GM21619 (cell line): Measurements from ENCODE around the gene ELF3.
"Not testable (repeated sequence)": the region's sequence is repeated elsewhere in the genome, so short reads cannot be mapped to it uniquely, and the experiment has no call there.

Source experiments
- ATAC-seq: cut with Tn5 transposase; IDR thresholded peaks from one replicate; pipeline ENCODE4 v1.9.1; 2021; ENCODE audit not compliant: unreplicated experiment

Gene ELF3

DNA sequence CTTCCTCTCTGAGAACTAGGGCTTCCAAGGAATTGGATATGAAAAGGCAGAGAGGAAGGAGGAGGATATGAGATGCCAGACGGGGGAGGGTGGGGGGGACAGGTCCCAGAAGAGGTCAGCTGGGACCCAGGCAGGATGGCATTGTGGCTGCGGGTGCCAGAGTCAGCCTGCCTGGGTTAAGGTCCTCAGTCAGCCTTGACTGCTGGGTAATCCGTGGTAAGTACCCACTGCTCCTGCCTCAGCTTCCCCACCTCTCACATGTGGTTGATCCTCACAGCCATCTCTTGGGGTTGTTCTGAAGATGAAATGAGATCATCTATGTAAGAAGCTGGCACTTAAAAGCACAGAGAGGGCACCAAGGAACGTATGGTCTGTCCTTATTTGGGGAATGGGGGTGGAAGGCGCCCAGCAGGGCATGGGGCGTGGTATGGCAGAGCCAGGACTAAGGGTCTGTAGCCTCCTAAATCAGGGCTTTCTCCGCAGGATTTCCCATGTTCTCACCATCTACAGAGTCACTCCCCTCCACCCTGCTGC lies 23.8 kb downstream of the ELF3 start:
- no peak for ATAC-seq

DNA sequence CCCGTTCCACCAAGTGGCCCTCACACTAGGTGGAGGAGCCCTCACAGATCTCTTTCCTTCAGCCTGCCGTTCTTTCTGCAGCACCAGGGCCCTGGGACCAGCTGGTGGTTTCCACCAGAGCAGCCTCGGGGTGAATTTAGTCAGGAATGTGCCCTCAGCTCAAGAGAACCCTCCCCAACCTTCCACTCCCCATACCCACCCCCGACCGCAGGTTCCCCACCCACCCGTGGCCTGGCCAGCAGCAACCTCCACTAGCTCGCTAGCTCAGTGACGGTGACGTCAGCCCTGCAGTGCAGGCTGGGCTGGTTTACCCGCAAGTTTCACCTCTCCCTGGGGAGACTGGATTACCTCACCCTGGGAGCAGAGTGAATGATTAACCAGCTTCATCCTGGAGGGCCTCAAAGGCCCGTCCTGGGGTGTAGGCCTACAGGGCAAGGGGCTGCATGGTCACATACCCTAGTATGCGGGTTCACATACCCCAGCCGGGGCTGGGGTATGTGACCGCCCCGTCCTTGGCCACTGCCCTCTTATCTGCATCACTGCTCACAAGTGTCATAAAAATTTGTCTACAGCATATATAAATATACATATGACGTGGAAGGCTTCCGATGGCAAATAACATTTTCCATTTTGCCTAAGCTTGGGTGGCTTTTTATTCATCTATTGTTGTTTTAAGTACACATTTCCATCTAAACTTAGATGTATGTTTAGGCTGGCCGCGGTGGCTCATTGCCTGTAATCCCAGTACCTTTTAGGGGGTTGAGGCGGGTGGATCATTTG lies 24.5 kb downstream of the ELF3 start:
- peak; percentile 47 for ATAC-seq

DNA sequence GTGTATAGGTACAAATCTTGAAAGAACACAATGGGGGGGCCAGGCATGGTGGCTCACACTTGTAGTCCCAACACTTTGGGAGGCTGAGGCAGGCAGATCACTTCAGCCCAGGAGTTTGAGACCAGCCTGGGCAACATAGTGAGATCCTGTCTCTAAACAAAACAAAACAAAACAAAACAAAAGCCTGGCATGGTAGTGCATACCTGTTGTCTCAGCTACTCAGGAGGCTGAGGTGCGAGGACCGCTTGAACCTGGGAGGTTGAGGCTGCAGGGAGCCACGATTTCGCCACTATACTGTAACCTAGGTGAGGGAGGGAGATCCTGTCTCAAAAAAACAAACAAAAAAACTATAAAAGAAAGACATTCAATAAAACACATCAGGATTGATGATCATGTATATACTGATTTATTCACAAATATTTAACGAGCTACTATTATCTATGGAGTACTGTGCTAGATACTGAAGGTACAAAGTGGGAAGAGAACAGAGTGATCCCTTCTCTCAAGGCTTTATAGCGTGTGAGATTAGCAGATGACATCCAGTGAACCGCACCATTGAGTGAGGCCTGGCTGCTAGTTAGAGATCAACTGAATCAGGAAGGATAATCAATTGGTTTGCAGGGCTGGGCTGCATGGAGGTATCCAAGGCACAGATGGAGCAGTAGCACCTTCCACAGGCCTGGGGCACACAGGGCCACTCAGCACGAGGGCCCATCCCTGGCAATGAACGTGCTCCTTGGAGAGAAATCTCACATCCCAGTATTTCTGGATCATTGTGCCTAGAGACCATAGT lies 26.4 kb downstream of the ELF3 start:
- ATAC-seq: no peak

DNA sequence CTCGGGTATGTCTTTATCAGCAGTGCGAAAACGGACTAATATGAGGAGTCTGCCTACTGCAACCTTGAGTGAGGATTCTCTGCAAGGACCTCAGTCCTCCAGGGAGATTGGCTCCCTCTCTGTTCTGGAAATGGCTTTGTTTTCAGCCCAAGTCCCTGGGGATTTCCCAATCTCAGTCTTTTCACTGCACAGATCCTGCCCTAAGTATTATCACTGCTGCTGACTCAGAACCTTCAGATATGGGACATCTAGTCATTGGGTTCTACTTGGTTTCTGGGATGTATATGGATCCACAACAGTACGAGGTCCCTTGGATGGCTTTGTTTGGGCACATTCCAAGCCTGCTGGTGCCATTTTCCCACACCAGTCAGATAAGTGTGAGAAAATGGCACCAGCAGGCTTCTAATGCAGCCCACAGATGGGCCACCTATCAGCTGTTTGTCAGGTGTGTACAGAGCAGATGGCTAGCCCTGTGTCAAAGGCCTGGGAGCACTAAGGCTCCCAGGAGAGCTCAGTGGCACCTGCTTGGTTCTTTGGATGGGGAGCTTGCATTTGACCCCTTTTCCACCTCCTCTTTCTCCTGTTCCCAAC lies 27.4 kb downstream of the ELF3 start:
- no peak for ATAC-seq

DNA sequence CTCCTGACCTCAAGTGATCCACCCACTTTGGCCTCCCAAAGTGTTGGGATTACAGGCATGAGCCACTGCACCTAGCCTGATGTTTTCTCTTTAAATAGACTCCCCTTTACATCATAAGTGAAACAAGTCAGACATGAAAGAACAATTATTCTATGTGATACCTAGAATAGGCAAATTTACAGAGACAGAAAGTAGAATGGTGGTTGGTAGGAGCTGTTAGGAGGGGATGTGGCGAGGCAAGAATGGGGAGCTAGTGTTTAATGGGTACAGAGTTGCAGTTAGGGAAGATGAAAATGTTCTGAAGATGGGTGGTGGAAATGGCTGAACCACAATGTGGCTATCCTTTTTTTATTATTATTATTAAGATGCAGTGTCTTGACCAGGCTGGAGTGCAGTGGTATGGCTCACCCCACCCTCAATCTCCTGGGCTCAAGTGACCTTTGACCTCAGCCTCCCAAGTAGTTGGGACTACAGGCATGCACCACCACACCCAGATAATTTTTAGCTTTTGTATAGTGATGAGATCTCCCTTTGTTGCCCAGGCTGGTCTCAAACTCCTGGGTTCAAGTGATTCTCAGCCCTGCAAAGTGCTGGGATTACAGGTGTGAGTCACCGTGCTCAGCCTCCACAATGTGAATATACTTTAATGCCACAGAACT lies 28.4 kb downstream of the ELF3 start:
- peak; percentile 66 for ATAC-seq

DNA sequence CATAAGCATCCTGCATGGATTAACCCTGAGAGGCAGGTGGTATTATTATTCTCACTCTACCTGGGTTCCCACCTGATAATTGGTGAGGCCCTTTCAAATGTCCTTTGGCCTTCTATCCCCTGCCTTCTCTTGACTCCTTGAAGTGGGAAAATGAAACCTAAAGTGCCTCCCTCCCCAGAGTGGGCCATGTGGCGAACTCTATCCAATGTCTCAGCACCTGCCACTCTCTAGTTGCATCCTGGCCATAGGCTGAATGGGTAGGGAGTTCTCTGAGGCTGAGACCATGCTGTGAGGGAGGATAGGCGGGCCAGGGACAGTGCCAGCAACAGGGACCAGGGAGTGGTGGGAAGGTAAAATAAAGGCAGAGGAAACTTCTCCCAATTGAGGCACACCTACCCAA lies 35.3 kb downstream of the ELF3 start:
- ATAC-seq: no peak

DNA sequence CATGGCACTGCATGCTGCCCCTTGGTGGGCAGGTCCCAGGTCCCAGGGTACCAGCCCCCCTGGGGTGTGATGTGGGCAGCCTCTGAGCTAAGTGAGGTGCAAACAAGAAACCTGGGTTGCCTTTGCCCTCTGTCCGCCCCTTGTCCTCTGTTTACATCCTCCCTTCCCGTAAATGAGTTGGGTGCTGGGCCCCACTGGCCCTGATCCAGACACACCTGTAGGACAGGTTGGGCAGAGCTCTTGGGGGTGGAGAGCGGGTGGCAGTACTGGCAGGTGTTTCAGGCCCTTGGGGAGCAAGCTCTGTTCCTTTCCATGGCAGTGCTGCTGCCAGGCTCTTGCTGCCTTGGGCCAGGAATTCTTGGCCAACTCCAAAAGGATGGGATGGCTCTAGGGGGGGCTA lies 35.8 kb downstream of the ELF3 start:
- no peak for ATAC-seq

DNA sequence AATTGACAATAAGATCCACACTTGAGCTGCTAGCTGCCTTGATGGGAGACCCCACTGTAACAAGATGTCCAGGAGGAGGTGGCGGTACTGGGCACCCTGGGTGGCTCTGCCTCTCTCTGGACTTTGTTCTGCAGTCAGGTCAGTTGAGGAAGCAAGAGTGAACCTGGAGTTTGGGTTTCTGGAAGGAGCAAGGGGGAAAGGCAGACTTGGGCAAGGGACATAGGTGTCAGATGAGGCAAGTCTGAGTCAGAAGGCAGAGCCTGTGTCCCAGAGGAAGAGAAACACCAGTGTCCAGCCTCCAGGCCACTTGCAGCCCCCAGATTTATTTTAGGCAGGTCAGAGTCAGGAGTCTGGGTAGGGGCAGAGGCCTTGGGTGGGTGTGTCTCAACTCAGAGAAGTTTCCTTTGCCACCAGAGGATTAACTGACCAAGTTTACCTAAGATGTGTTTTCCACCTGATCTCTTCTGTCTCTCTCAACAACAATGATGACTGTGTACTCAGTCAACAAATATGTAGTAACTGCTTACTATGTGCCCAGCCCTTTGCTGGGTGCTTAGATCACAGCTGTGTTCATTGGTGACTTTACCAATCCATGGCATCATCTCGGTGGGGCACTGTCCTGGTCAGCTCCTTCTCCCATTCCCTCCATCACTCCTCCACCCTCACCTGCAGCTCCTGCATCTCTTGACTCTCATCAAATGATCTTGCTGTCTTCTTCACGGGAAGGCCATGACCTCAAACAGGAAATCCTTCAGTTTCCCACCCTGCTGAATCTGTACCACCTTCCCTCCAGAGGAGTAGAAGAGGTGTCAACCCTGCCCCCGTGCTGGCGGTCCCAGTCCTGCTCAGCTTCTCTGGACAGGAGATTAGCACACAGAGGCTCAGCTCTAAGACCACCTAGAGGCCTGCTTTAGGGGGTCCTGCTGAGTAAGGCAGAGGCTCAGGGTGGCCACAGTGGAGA lies 36.6 kb downstream of the ELF3 start:
- ATAC-seq: no peak

DNA sequence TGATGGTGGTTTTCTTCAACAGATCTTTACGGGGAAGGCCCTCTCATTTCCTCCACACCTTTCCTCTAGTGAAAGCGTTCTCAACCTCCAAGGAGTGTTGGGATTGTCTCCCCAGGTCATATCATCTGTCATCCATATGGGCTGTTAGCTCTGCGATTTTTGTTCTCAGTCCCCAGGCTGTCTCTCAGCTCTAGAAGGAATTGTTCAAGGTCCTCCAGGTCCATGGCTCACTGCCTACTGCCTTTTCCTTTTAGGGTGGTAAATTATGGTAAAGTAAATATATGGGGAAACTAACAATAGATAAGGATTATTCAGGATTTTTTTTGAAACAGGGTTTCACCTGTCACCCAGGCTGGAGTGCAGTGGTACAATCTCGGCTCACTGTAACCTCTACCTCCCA lies 37.6 kb downstream of the ELF3 start:
- no peak for ATAC-seq

DNA sequence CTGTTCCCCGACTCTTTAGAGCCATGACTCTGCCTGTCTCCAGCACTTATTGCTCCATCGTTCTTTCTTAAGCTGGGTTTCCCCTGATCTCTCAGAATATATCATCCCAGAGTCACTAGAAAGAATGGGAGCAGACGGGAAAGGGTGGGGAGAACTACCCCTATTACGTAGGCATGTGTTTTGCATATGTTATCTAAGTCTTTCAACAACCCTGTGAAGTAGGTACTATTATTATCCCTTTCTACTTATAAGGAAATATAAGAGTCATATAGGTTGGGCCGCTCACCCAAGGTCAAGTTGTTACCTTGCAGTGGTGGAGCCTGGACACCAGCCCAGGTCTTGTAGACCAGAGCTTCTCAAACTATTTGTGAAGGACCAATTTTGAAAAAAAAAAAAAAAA lies 38.7 kb downstream of the ELF3 start:
- no peak for ATAC-seq

DNA sequence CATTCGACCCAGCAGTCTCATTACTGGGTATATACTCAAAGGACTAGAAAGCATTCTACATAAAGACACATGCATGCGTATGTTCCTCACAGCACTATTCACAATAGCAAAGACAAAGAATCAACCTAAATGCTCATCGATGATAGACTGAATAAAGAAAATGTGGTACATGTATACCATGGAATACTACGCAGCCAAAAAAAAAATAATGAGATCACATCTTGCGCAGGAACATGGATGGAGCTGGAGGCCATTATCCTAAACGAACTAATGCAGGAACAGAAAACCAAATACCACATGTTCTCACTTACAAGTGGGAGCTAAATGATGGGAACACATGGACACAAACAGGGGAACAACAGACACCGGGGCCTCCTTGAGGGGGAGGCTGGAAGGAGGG lies 43.7 kb downstream of the ELF3 start:
- no peak for ATAC-seq

DNA sequence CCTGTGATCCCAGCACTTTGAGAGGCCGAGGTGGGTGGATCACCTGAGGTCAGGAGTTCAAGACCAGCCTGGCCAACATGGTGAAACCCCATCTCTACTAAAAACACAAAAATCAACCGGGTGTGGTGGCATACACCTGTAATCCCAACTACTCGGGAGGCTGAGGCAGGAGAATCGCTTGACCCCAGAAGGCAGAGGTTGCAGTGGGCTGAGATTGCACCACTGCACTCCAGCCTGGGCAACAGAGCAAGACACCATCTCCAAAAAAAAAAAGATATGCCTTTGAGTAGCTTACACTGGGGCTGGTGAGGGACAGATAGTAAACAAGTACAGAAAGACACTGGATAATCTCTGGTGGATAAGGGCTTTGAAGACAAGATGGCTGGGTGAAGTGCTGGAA lies 44.3 kb downstream of the ELF3 start:
- ATAC-seq: not testable (repeated sequence)

DNA sequence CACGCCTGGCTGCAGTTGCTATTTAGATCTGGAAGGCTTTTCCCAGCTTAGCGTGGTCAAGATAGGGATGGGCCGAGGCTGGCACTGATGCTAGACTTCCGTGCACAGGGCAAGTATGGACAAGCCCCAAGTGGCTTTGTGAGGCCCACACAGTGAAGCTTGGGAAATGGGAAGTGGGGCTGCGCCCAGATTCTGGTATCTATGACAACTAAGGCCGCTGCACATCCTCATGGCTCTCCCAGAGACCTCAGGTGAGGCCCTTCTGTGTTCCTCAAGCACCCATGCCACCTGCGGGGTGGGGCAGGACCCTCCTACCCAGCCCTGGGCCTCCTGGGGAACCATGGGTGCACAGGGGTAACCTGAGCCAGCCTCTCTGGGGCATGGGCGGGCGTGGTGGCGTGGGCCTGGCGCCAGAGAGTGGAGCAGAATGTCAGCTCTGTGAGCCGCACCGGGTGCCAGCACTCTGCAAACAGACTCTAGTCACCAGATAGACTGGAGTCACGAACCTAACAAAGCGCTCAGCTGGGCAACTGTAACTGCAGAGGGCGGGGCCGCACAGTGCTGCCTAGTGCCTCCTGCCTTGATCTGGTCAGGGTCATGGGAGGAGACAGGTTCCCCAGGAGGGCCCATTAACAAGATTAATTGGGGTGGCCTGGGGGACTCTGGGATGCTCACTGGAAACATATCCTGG lies 46.4 kb downstream of the ELF3 start:
- ATAC-seq: no peak

DNA sequence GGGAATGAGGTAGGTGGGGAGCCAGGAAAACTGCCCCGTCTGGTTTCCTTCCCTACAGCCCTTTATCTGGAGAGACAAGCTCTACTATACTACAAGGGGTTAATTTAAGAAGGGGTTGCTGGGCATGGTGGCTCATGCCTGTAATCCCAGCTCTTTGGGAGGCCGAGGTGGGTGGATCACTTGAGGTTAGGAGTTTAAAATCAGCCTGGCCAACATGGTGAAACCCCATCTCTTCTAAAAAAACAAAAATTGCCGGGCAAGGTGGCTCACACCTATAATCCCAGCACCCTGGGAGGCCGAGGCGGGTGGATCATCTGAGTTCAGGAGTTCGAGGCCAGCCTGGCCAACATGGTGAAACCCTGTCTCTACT lies 46.9 kb downstream of the ELF3 start:
- ATAC-seq: not testable (repeated sequence)

DNA sequence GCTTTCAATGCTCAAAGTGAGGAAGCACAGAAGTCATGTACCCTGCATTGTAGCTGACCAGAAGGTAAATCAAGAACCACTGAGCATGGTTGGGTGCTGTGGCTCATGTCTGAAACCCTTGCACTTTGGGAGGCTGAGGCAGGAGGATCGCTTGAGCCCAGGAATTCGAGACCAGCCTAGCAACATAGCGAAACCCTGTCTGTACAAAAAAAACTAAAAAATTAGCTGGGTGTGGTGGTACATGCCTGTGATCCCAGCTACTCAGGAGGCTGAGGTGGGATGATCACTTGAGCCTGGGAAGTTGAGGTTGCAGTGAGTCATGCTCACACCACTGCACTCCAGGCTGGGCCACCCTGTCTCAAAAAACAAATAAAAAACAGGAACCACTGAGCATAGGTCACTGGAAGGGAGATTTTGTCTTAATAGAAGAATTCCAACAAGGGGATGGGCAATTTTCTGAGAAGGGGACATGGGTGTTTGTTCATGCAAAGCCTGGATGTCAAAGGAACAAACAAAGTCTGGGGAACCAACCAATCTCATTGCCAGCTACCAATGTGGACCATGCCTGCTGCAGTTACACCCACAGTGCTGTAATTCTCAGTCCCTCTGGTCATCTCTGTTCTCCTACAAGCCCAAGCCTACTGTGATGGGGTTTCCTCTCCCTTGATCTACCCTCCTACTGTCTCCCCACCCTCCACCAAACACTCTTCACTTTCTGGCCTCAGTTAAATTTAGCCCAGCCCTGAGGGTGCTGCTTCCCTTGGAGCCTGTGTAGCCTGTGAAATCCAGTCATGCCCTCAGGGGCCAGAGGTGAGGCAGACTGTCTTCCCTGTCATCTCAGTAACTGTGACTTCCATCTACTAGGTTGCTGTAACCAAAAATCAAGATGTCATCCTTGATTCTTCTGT lies 47.9 kb downstream of the ELF3 start:
- ATAC-seq: no peak

DNA sequence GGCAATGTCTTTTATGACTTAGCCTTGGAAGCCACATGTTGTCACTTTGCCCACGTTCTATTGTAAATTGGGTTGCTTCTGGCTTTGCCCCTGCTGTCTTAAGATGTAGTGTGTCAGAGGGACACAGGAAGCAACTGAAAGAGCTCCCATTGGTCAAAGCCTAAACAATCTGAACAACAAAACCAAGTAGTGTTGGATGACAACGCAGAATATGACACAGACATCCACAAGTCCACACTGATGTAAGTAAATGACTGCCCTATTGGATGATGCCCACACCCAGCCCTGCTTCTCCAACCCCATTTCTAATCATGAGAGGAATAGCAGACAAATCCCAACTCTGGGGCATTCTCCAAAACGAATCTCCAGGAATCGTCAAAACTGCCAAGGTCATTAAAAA lies 50.7 kb downstream of the ELF3 start:
- ATAC-seq: no peak

DNA sequence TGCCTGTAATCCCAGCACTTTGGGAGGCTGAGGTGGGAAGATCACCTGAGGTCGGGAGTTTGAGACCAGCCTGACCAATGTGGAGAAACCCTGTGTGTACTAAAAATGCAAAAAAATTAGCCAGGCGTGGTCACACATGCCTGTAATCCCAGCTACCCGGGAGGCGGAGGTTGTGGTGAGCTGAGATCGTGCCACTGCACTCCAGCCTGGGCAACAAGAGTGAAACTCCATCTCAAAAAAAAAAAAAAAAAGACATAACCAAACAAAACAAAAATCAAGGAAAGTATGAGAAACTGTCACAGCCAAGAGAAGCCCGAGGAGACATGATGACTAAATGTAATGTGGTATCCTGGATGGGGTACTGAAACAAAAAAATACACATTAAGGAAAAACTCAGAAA lies 51.4 kb downstream of the ELF3 start:
- not testable (repeated sequence) for ATAC-seq

DNA sequence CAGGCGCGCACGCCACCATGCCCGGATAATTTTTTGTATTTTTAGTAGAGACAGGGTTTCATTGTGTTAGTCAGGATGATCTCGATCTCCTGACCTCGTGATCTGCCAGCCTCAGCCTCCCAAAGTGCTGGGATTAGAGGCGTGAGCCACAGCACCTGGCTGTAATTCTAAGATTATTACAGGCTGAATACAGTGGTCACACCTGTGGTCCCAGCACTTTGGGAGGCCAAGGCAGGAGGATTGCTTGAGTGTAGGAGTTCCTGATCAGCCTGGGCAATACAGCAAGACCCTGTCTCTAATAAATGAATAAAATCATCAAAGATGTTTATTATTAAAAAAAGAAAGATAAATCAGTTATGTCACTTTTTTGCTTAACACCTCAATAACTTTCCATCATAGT lies 52.2 kb downstream of the ELF3 start:
- not testable (repeated sequence) for ATAC-seq

DNA sequence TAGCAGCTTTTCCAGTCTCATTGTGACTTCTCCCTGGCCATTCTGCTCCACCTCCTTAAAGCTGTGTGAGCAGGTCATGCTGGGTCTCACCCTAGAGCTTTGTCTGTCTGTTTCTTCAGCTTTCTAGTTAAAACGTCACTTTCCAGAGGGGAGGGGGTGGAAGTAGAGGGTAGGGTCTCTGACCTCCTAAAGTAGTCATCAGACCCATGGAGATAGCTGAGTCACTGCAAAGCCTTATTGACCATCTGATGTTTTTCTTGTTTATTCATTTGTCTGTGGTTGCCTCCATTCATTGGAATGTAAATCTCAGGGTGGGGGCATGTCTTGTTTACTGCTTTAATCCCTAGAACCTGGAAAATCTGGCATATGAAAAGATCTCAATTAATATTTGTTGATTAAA lies 52.7 kb downstream of the ELF3 start:
- ATAC-seq: no peak
